Mucosa of descending colon (tissue), 3 donors: ENCODE data around the gene NFYA. TPM values are rescaled to one million over a fixed set of nuclear protein-coding genes. Genes with fewer than 3 reads are reported as not detected.

Experiments used
- ATAC-seq: fragments of 200-7000 bp; cut with Tn5 transposase; one replicate; pipeline ENCODE4 v1.9.1; 2020; ENCODE audit warnings: mild to moderate bottlenecking, moderate library complexity
- DNase-seq, 3 donors: peaks; one replicate each; pipeline ENCODE4 v3.0.0-alpha.2; 2020
- H3K36me3 ChIP-seq: fragments of 200-600 bp; one replicate; pipeline ENCODE4 v1.8.0; 2021; ENCODE audit warnings: low read depth, mild to moderate bottlenecking
- H3K4me1 ChIP-seq: fragments of 200-600 bp; one replicate; pipeline ENCODE4 v1.8.0; 2021; ENCODE audit warnings: low read depth, mild to moderate bottlenecking
- H3K4me3 ChIP-seq: fragments of 200-600 bp; one replicate; pipeline ENCODE4 v1.8.0; 2021; ENCODE audit warnings: mild to moderate bottlenecking
- H3K9me3 ChIP-seq: fragments of 200-600 bp; one replicate; pipeline ENCODE4 v1.8.0; 2021; ENCODE audit warnings: mild to moderate bottlenecking
- intact Hi-C, 2 donors: fragments of 100-400 bp; cut with DNase I in 1 of 2; cut with micrococcal nuclease in 1 of 2; formaldehyde crosslinking; loops; one replicate each; pipeline versions ENCODE4 v1.11.0 to v1.11.1; 2022; cut with DNase I, micrococcal nuclease
- total RNA-seq, 3 donors: library from RNA; stranded (reverse); fragmentation: NEBNext Ultra II Directional in 2 of 3; extraction: Animal tissue kit (Norgen Biotek cat#: 25700) in 2 of 3; gene quantifications; one replicate each; pipeline versions ENCODE4 v1.2.1 to v1.2.4, GENCODE V29; 2021 to 2023
- TF ChIP-seq, protein P1 (sequence below): fragments of 200-600 bp; IDR thresholded peaks from one replicate; pipeline ENCODE4 v1.8.0; 2022; ENCODE audit warnings: antibody characterized with exemption, mild to moderate bottlenecking
- donor health status: DM: no; HTN: no; CAD: no; lungs with moderate emphysema.
- donor health status: DM: no; HTN: no; CAD: no.
- donor health status: DM: no; HTN: yes; CAD: no.

NFYA gene
- total RNA-seq, 3 donors from 2014 or later = 19.0 to 20.9 (median 20.2) TPM

DNA sequence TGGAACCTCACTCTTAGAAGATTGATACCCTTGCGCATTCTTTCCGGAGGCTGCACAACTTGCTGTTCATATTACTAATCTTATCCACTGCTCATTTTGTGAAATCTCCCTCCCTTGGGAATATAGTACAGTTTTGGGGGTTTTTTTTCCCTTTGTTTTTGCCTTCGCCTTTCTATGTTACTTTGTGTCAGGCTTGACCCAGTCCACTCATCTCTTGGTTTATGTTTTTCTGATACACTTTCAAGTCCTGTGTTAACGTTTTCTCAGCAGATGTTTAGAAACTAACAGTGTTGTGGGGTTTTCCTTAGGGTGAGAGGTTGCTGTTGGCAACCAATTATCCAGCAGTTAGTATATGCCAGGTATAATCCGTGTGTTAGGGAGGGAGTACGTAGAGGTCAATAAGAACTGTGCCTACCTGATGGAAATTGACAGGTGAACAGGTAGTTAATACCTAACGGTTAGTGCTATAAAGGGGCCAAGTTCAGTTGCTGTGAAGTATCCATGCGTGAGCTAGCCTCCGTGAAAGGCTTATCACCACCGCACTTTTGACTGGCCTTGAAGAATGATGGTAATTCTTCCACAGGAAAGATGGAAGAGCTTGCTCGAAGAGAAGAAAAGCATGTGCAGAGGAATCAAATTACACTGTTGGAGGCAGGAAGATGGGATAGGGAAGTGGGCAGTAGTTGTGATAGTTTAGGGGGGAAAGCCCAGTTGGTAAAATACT lies 1.4 kb downstream of the NFYA start:
- no peak for ATAC-seq
- no peak for DNase-seq
- no peaks in the 10 kb centered on the region for H3K9me3 ChIP-seq
- intact Hi-C loops = no loop called here
- H3K4me1 ChIP-seq = peaks cover 37% of the 10 kb centered on the region
- H3K4me3 ChIP-seq = peak overlapping the region; percentile 91
- TF ChIP-seq, protein P1, sequence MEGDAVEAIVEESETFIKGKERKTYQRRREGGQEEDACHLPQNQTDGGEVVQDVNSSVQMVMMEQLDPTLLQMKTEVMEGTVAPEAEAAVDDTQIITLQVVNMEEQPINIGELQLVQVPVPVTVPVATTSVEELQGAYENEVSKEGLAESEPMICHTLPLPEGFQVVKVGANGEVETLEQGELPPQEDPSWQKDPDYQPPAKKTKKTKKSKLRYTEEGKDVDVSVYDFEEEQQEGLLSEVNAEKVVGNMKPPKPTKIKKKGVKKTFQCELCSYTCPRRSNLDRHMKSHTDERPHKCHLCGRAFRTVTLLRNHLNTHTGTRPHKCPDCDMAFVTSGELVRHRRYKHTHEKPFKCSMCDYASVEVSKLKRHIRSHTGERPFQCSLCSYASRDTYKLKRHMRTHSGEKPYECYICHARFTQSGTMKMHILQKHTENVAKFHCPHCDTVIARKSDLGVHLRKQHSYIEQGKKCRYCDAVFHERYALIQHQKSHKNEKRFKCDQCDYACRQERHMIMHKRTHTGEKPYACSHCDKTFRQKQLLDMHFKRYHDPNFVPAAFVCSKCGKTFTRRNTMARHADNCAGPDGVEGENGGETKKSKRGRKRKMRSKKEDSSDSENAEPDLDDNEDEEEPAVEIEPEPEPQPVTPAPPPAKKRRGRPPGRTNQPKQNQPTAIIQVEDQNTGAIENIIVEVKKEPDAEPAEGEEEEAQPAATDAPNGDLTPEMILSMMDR = no peak
- peaks cover 7% of the 10 kb centered on the region for H3K36me3 ChIP-seq

DNA sequence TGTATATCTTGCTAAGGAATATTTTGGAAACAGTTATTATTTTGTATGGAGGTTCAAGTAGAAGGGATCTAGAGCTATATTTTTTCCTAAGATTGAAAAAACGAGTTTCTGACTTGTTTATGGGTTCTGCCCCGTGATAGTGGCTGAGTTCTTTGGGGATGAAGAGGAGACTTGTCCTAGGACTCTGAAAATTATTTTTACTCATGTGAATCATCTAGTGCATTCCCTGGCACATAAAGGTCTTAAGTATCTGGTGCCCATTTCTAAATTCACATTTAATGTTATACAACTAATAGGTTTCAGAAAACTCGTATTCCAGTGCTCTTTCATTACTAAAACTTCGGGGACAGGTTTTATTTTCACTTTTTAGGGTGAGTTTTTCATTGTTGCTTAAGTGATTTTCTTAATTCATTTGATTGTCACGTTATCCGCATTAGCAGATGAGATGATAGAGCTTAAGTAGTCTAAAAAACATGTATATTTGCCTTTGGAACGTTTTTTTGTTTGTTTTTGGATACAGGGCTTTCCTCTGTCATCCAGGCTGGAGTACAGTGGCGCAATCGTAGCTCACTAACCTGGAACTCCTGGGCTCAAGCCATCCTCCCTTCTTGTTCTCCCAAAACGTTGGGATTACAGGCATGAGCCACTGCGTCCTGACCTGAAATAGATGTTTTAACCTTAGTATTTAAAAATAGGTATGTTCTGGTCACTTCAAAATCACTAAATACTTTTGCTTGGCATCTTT lies 2.1 kb downstream of the NFYA start:
- H3K36me3 ChIP-seq = peaks cover 7% of the 10 kb centered on the region
- TF ChIP-seq, protein P1 = no peak
- H3K4me1 ChIP-seq = peaks cover 37% of the 10 kb centered on the region
- DNase-seq (no peak), ATAC-seq (no peak)
- H3K4me3 ChIP-seq = no peak overlapping the region
- intact Hi-C loops = no loop called here
- no peaks in the 10 kb centered on the region for H3K9me3 ChIP-seq

DNA sequence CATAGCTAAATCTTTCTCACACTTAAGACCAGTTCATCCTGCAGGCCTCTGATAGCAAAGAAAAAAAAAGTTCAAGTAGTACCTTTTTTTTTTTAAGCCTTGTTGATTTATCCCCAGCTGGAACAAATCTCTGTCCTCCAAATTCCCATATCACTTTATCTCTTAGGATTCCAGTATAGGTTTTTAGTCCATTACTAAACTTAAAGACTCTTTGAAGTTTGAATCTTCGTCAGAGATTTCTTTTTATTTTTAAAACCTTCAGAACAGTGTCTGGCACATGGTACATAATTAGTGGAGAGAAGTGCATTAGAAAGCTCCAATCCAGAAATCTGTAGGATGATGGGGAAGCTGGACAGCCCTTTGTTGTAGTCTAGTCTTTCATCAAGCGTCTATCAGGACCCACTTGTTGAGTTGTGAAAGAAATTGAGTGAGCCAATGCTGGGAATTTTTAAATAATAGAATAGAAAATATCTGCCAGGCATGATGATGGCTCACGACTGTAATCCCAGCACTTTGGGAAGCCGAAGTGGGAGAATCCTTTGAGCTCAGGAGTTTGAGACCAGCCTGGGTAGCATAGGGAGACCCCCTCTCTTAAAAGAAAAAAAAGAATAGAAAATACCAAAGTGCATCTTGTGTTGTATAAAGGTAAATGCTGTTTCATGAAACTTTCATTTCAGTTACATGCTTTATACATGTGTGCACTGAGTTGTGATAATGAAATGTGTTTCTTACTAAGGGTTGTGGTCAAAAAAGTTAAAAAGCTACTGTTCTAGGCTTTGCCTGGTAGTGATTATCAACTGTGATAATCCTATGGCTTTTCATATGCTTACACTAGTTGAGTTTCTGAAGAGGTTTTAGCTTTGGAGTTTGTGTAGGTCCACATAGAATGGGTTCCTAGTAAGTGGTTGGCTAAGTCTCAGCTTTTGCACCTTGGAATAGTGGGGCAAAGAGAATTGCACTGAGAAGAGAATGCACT lies 3.2 kb downstream of the NFYA start:
- intact Hi-C loops = no loop called here
- Histone ChIP-seq H3K4me3 (no peak overlapping the region), H3K36me3 (peaks cover 7% of the 10 kb centered on the region), H3K9me3 (no peaks in the 10 kb centered on the region), H3K4me1 (peaks cover 30% of the 10 kb centered on the region)
- TF ChIP-seq, protein P1 = no peak
- no peak for ATAC-seq
- DNase-seq = no peak

DNA sequence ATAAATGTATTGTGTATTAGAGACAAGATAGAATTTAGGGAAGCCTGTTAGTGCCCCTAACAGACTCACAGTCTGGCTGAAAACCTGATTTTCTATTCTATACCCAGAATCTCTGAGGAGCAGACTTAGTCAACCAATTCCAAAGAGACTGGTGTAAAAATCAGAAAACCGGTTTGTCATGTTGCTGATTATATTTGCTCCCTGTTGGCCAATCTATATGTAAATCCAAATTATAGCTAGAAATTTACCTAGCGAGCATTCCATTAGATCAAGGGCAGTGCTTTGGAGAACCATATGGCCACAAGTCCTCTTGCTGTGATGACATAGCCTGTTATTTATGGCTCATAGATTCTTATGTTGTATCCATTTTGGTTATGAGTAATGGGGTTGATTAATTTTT lies 4.8 kb downstream of the NFYA start:
- peaks cover 5% of the 10 kb centered on the region for H3K36me3 ChIP-seq
- no peak overlapping the region for H3K4me3 ChIP-seq
- no peak for DNase-seq
- ATAC-seq = no peak
- H3K9me3 ChIP-seq = no peaks in the 10 kb centered on the region
- TF ChIP-seq, protein P1 = no peak
- H3K4me1 ChIP-seq = peaks cover 28% of the 10 kb centered on the region
- intact Hi-C loops = no loop called here

DNA sequence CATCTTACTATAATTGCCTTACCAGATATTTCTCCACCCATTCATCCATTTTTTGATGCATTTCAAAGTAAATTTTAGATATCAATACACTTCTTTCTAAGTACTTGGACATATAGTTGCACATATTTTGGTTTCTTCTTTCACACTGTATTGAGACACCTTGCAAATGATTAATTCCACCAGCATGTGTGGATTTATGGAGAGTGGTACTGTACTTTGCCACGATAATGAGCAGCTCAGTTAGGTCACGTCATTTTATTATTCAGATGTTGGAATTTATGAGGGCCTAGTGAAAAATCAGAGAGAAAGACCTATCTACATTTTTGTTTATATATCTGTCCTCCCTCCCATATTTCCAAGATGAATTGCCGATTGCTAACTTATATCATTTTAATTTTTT lies 5.3 kb downstream of the NFYA start:
- ATAC-seq (no peak), DNase-seq (no peak)
- Histone ChIP-seq H3K9me3 (no peaks in the 10 kb centered on the region), H3K36me3 (no peaks in the 10 kb centered on the region), H3K4me1 (peaks cover 25% of the 10 kb centered on the region), H3K4me3 (no peak overlapping the region)
- intact Hi-C loops = no loop called here
- TF ChIP-seq, protein P1 = no peak
